ENCODE results near the gene CACNB4. TPM values are rescaled to one million over a fixed set of nuclear protein-coding genes. Genes with fewer than 3 reads are reported as not detected.

Gene CACNB4
- total RNA-seq, 1 experiment from 2014 or later = 1.7 TPM

DNA sequence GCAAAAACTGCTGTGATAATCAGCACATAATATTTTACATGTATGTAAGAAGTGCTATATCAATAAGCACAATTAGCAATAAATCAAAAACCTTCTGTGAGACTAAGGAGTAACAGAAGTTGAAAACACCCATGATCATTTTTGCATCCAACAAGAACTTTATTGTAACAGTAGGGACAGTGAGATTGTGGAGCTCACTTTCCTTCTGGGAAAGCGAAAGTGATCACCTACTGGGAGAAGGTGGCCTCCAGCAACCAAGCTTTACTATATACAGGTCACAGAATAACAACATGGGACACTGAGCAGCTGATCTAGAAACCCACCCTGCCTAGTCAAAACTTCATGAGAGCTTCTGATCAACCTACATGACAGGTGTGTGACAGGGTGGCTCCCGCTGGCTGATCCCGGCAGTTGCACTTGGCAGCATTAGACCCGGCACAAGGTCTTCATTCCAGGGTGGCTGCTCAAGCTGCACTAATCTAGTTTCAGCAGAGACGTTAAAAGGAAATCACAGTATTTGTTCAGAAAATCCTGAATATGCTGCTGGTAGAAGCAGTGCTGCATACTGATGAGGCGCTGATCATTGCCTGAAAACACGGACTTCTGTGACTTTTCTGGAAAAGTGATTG lies 207.2 kb downstream of the CACNB4 start:
- peaks cover 4% of the 10 kb centered on the region; the same call in 1 of the 2 replicates for H3K27me3 ChIP-seq (ENCODE audit: control insufficient read depth, insufficient read depth, low read length)
- ChIA-PET CTCF (no interaction called here), POLR2A (interaction anchor here (0.6 kb wide), 1 partner anchor 624 kb away, joined by 3 read pairs; no protein-coding TSS in a partner anchor)
- no peaks in the 10 kb centered on the region for H3K4me1 ChIP-seq (ENCODE audit: control insufficient read depth, insufficient read depth, low read length)
- H3K36me3 ChIP-seq (ENCODE audit: control insufficient read depth, insufficient read depth, low read length) = no peaks in the 10 kb centered on the region
- peak; percentile 68 for ATAC-seq
- H3K9me3 ChIP-seq (ENCODE audit: control insufficient read depth, insufficient read depth, low read depth, low read length) = no peaks in the 10 kb centered on the region
- TF ChIP-seq POLR2AphosphoS5 (IDR thresholded peaks at IDR 0.05; ENCODE audit: low read depth, low read length) (no peak), SIN3A (IDR thresholded peaks at IDR 0.05; ENCODE audit: borderline replicate concordance, insufficient read depth, low read depth, low read length) (no peak), TCF7L2 (IDR thresholded peaks at IDR 0.05; ENCODE audit: low read depth, low read length) (no peak)
- TF ChIP-seq, protein P1, sequence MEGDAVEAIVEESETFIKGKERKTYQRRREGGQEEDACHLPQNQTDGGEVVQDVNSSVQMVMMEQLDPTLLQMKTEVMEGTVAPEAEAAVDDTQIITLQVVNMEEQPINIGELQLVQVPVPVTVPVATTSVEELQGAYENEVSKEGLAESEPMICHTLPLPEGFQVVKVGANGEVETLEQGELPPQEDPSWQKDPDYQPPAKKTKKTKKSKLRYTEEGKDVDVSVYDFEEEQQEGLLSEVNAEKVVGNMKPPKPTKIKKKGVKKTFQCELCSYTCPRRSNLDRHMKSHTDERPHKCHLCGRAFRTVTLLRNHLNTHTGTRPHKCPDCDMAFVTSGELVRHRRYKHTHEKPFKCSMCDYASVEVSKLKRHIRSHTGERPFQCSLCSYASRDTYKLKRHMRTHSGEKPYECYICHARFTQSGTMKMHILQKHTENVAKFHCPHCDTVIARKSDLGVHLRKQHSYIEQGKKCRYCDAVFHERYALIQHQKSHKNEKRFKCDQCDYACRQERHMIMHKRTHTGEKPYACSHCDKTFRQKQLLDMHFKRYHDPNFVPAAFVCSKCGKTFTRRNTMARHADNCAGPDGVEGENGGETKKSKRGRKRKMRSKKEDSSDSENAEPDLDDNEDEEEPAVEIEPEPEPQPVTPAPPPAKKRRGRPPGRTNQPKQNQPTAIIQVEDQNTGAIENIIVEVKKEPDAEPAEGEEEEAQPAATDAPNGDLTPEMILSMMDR (IDR thresholded peaks at IDR 0.05) = no peak
- TF ChIP-seq, protein P2, sequence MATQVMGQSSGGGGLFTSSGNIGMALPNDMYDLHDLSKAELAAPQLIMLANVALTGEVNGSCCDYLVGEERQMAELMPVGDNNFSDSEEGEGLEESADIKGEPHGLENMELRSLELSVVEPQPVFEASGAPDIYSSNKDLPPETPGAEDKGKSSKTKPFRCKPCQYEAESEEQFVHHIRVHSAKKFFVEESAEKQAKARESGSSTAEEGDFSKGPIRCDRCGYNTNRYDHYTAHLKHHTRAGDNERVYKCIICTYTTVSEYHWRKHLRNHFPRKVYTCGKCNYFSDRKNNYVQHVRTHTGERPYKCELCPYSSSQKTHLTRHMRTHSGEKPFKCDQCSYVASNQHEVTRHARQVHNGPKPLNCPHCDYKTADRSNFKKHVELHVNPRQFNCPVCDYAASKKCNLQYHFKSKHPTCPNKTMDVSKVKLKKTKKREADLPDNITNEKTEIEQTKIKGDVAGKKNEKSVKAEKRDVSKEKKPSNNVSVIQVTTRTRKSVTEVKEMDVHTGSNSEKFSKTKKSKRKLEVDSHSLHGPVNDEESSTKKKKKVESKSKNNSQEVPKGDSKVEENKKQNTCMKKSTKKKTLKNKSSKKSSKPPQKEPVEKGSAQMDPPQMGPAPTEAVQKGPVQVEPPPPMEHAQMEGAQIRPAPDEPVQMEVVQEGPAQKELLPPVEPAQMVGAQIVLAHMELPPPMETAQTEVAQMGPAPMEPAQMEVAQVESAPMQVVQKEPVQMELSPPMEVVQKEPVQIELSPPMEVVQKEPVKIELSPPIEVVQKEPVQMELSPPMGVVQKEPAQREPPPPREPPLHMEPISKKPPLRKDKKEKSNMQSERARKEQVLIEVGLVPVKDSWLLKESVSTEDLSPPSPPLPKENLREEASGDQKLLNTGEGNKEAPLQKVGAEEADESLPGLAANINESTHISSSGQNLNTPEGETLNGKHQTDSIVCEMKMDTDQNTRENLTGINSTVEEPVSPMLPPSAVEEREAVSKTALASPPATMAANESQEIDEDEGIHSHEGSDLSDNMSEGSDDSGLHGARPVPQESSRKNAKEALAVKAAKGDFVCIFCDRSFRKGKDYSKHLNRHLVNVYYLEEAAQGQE (IDR thresholded peaks at IDR 0.05; ENCODE audit: insufficient read depth in 1 of 2, low read depth in 2 of 2, low read length in 1 of 2) = no peak
- H3K27ac ChIP-seq (ENCODE audit: low read length) = no peak overlapping the region
- in situ Hi-C loops (cut with HindIII; ENCODE audit: low pct_unique_long_range_greater_than_20kb, low sequenced_read_pairs) (no loop called here), intact Hi-C loops (cut with micrococcal nuclease; ENCODE audit: unreplicated experiment) (no loop called here)
- peak overlapping the region; percentile 2 to 17; a peak in 3 of 4 replicates for H3K4me3 ChIP-seq (ENCODE audit: low read depth in 2 of 2, low read length in 2 of 2)
- BruUV-seq (replicated peaks) = no TSS peak
- no peak for DNase-seq (ENCODE audit: low read depth, low spot score)

DNA sequence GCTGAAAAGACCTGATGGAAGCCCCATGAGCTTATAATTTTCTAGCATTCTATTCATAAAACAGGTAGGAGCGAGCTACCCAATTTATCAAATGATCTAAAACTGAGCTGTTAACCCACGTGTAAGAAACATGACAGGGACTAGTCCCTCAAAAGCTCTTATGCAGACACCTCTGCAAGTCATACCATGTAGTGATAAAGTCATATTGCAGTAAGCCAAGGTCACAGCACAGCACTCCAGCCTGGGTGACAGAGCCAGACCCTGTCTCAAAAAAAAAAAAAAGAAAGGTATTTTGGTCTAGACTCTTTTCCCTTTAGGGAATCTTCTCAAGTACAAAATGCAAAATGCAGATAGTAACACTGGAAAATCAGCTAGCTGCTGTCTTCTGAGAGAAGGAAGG lies 211.7 kb downstream of the CACNB4 start:
- H3K27me3 ChIP-seq (ENCODE audit: control insufficient read depth, insufficient read depth, low read length) = no peaks in the 10 kb centered on the region; the same call in 1 of the 2 replicates
- TF ChIP-seq, protein P1 (IDR thresholded peaks at IDR 0.05) = no peak
- TF ChIP-seq POLR2AphosphoS5 (IDR thresholded peaks at IDR 0.05; ENCODE audit: low read depth, low read length) (no peak), TCF7L2 (IDR thresholded peaks at IDR 0.05; ENCODE audit: low read depth, low read length) (no peak), SIN3A (IDR thresholded peaks at IDR 0.05; ENCODE audit: borderline replicate concordance, insufficient read depth, low read depth, low read length) (no peak)
- TF ChIP-seq, protein P2 (IDR thresholded peaks at IDR 0.05; ENCODE audit: insufficient read depth in 1 of 2, low read depth in 2 of 2, low read length in 1 of 2) = no peak
- ChIA-PET POLR2A (interaction anchor here (0.6 kb wide), 1 partner anchor 38 kb away, joined by 3 read pairs; no protein-coding TSS in a partner anchor), CTCF (no interaction called here)
- DNase-seq (ENCODE audit: low read depth, low spot score) (no peak), ATAC-seq (no peak)
- in situ Hi-C loops (cut with HindIII; ENCODE audit: low pct_unique_long_range_greater_than_20kb, low sequenced_read_pairs) = no loop called here
- no peaks in the 10 kb centered on the region for H3K36me3 ChIP-seq (ENCODE audit: control insufficient read depth, insufficient read depth, low read length)
- BruUV-seq (replicated peaks) = no TSS peak
- intact Hi-C loops (cut with micrococcal nuclease; ENCODE audit: unreplicated experiment) = no loop called here
- H3K27ac ChIP-seq (ENCODE audit: low read length) = no peak overlapping the region
- H3K4me3 ChIP-seq (ENCODE audit: low read depth in 2 of 2, low read length in 2 of 2) = no peak overlapping the region
- no peaks in the 10 kb centered on the region for H3K9me3 ChIP-seq (ENCODE audit: control insufficient read depth, insufficient read depth, low read depth, low read length)
- H3K4me1 ChIP-seq (ENCODE audit: control insufficient read depth, insufficient read depth, low read length) = no peaks in the 10 kb centered on the region

Measured in Panc1 (cell line).